ENCODE measurements around the gene ATP6V1A.

DNA sequence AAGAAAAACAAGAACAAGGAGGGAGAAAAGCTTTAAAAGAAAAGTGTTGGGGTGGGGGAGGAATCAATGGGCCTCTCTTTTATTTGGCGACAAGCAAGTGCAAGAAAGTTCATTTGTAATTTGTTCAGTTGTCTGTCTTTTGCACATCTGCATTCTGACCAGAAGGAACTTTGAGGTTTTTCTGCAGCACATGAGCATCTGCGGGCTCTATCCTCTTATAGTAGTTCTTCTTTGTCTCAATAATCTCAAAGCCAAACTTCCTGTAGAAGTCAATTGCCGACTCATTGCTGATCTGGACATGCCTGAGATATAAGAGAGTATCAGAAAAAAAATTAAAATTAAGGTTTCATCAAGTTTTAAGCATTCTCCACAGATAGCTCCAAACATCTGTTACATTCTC lies 25.2 kb upstream of the ATP6V1A start:
- TF ChIP-seq, protein P1, sequence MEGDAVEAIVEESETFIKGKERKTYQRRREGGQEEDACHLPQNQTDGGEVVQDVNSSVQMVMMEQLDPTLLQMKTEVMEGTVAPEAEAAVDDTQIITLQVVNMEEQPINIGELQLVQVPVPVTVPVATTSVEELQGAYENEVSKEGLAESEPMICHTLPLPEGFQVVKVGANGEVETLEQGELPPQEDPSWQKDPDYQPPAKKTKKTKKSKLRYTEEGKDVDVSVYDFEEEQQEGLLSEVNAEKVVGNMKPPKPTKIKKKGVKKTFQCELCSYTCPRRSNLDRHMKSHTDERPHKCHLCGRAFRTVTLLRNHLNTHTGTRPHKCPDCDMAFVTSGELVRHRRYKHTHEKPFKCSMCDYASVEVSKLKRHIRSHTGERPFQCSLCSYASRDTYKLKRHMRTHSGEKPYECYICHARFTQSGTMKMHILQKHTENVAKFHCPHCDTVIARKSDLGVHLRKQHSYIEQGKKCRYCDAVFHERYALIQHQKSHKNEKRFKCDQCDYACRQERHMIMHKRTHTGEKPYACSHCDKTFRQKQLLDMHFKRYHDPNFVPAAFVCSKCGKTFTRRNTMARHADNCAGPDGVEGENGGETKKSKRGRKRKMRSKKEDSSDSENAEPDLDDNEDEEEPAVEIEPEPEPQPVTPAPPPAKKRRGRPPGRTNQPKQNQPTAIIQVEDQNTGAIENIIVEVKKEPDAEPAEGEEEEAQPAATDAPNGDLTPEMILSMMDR (IDR thresholded peaks at IDR 0.05), result no peak
- no peak for TF ChIP-seq POLR2AphosphoS5 (IDR thresholded peaks at IDR 0.05)
- no peak for TF ChIP-seq EP300 (IDR thresholded peaks at IDR 0.05; ENCODE audit: low read depth)
- TF ChIP-seq POLR2A (IDR thresholded peaks at IDR 0.05), result no peak
